ENCODE results near the gene REV1.
"Not testable (repeated sequence)": the region's sequence is repeated elsewhere in the genome, so short reads cannot be mapped to it uniquely, and the experiment has no call there.

GRCh38 chr2:99368854-99369253 is 121.0 kb downstream of the REV1 start:
- not testable (repeated sequence) for TF ChIP-seq CTCF, POLR2A (IDR thresholded peaks at IDR 0.05)
